ENCODE results near the gene RTN4RL2.

Gene RTN4RL2

GRCh38 chr11:57424792-57425564 lies 35.4 kb upstream of the RTN4RL2 start:
- no peak overlapping the region for H3K27ac ChIP-seq (ENCODE audit: low read depth, low read length)
- no peak overlapping the region for H3K9ac ChIP-seq (ENCODE audit: low read length)
- no peaks in the 10 kb centered on the region for H3K9me3 ChIP-seq (ENCODE audit: control insufficient read depth, insufficient read depth, low read depth, low read length)
- H3K27me3 ChIP-seq (ENCODE audit: control insufficient read depth, insufficient read depth, low read length): peaks cover 40% of the 10 kb centered on the region
- peaks cover 5% of the 10 kb centered on the region; the same call in 1 of the 2 replicates for H3K36me3 ChIP-seq (ENCODE audit: control insufficient read depth, insufficient read depth, low read length)
- peaks cover 27% of the 10 kb centered on the region for H3K4me1 ChIP-seq (ENCODE audit: control insufficient read depth, insufficient read depth, low read length)
- no peak overlapping the region for H3K4me3 ChIP-seq (ENCODE audit: low read depth, low read length)

GRCh38 chr11:57425565-57426438 lies 34.5 kb upstream of the RTN4RL2 start:
- H3K4me3 ChIP-seq (ENCODE audit: low read depth, low read length): peak overlapping the region; percentile 64
- H3K4me1 ChIP-seq (ENCODE audit: control insufficient read depth, insufficient read depth, low read length): peaks cover 27% of the 10 kb centered on the region

GRCh38 chr11:57426439-57426928 lies 33.8 kb upstream of the RTN4RL2 start:
- Histone ChIP-seq H3K4me1 (ENCODE audit: control insufficient read depth, insufficient read depth, low read length) (peaks cover 27% of the 10 kb centered on the region), H3K27me3 (ENCODE audit: control insufficient read depth, insufficient read depth, low read length) (peaks cover 40% of the 10 kb centered on the region), H3K27ac (ENCODE audit: low read depth, low read length) (no peak overlapping the region), H3K4me3 (ENCODE audit: low read depth, low read length) (peak overlapping the region; percentile 64), H3K9ac (ENCODE audit: low read length) (peak overlapping the region; percentile 33), H3K36me3 (ENCODE audit: control insufficient read depth, insufficient read depth, low read length) (peaks cover 5% of the 10 kb centered on the region; the same call in 1 of the 2 replicates), H3K9me3 (ENCODE audit: control insufficient read depth, insufficient read depth, low read depth, low read length) (no peaks in the 10 kb centered on the region)

More at GRCh38 chr11:57425565-57426438, 34.5 kb upstream of the RTN4RL2 start:
- Histone ChIP-seq H3K9me3 (ENCODE audit: control insufficient read depth, insufficient read depth, low read depth, low read length) (no peaks in the 10 kb centered on the region), H3K27ac (ENCODE audit: low read depth, low read length) (no peak overlapping the region), H3K27me3 (ENCODE audit: control insufficient read depth, insufficient read depth, low read length) (peaks cover 40% of the 10 kb centered on the region), H3K36me3 (ENCODE audit: control insufficient read depth, insufficient read depth, low read length) (peaks cover 5% of the 10 kb centered on the region; the same call in 1 of the 2 replicates), H3K9ac (ENCODE audit: low read length) (no peak overlapping the region)

GRCh38 chr11:57426929-57427726 lies 33.2 kb upstream of the RTN4RL2 start, which contains the start of gene SLC43A3:
Gene SLC43A3 (minus strand): TSS chr11:57427121. CDS start chr11:57426172, 949 bp downstream.
- peaks cover 5% of the 10 kb centered on the region; the same call in 1 of the 2 replicates for H3K36me3 ChIP-seq (ENCODE audit: control insufficient read depth, insufficient read depth, low read length)
- no peak within 1 kb of the TSS for H3K27ac ChIP-seq (ENCODE audit: low read depth, low read length)
- peaks cover 40% of the 10 kb centered on the region for H3K27me3 ChIP-seq (ENCODE audit: control insufficient read depth, insufficient read depth, low read length)
- peak within 1 kb of the TSS; percentile 33 for H3K9ac ChIP-seq (ENCODE audit: low read length)
- H3K4me1 ChIP-seq (ENCODE audit: control insufficient read depth, insufficient read depth, low read length): peaks cover 27% of the 10 kb centered on the region
- peak within 1 kb of the TSS; percentile 64 for H3K4me3 ChIP-seq (ENCODE audit: low read depth, low read length)
- no peaks in the 10 kb centered on the region for H3K9me3 ChIP-seq (ENCODE audit: control insufficient read depth, insufficient read depth, low read depth, low read length)

GRCh38 chr11:57427727-57428082 lies 32.6 kb upstream of the RTN4RL2 start:
- Histone ChIP-seq H3K9ac (ENCODE audit: low read length) (no peak overlapping the region), H3K27me3 (ENCODE audit: control insufficient read depth, insufficient read depth, low read length) (peaks cover 40% of the 10 kb centered on the region), H3K4me3 (ENCODE audit: low read depth, low read length) (no peak overlapping the region), H3K27ac (ENCODE audit: low read depth, low read length) (no peak overlapping the region), H3K36me3 (ENCODE audit: control insufficient read depth, insufficient read depth, low read length) (peaks cover 5% of the 10 kb centered on the region; the same call in 1 of the 2 replicates), H3K4me1 (ENCODE audit: control insufficient read depth, insufficient read depth, low read length) (peaks cover 27% of the 10 kb centered on the region), H3K9me3 (ENCODE audit: control insufficient read depth, insufficient read depth, low read depth, low read length) (no peaks in the 10 kb centered on the region)

GRCh38 chr11:57428643-57429042 lies 31.7 kb upstream of the RTN4RL2 start:
- H3K4me3 ChIP-seq (ENCODE audit: low read depth, low read length): no peak overlapping the region
- H3K9me3 ChIP-seq (ENCODE audit: control insufficient read depth, insufficient read depth, low read depth, low read length): no peaks in the 10 kb centered on the region
- H3K36me3 ChIP-seq (ENCODE audit: control insufficient read depth, insufficient read depth, low read length): peaks cover 5% of the 10 kb centered on the region; the same call in 1 of the 2 replicates
- H3K9ac ChIP-seq (ENCODE audit: low read length): no peak overlapping the region
- peaks cover 27% of the 10 kb centered on the region for H3K4me1 ChIP-seq (ENCODE audit: control insufficient read depth, insufficient read depth, low read length)
- no peak overlapping the region for H3K27ac ChIP-seq (ENCODE audit: low read depth, low read length)
- H3K27me3 ChIP-seq (ENCODE audit: control insufficient read depth, insufficient read depth, low read length): peaks cover 40% of the 10 kb centered on the region

GRCh38 chr11:57429946-57430345 lies 30.4 kb upstream of the RTN4RL2 start:
- Histone ChIP-seq H3K4me1 (ENCODE audit: control insufficient read depth, insufficient read depth, low read length) (peaks cover 21% of the 10 kb centered on the region), H3K9ac (ENCODE audit: low read length) (no peak overlapping the region), H3K36me3 (ENCODE audit: control insufficient read depth, insufficient read depth, low read length) (no peaks in the 10 kb centered on the region), H3K4me3 (ENCODE audit: low read depth, low read length) (no peak overlapping the region), H3K27ac (ENCODE audit: low read depth, low read length) (no peak overlapping the region), H3K9me3 (ENCODE audit: control insufficient read depth, insufficient read depth, low read depth, low read length) (no peaks in the 10 kb centered on the region), H3K27me3 (ENCODE audit: control insufficient read depth, insufficient read depth, low read length) (peaks cover 40% of the 10 kb centered on the region)

GRCh38 chr11:57430952-57431351 lies 29.4 kb upstream of the RTN4RL2 start:
- no peaks in the 10 kb centered on the region for H3K9me3 ChIP-seq (ENCODE audit: control insufficient read depth, insufficient read depth, low read depth, low read length)
- no peak overlapping the region for H3K9ac ChIP-seq (ENCODE audit: low read length)
- H3K4me3 ChIP-seq (ENCODE audit: low read depth, low read length): no peak overlapping the region
- peaks cover 35% of the 10 kb centered on the region for H3K27me3 ChIP-seq (ENCODE audit: control insufficient read depth, insufficient read depth, low read length)
- H3K27ac ChIP-seq (ENCODE audit: low read depth, low read length): no peak overlapping the region
- no peaks in the 10 kb centered on the region for H3K36me3 ChIP-seq (ENCODE audit: control insufficient read depth, insufficient read depth, low read length)
- peaks cover 11% of the 10 kb centered on the region for H3K4me1 ChIP-seq (ENCODE audit: control insufficient read depth, insufficient read depth, low read length)

- Histone ChIP-seq H3K27me3 (ENCODE audit: control insufficient read depth, insufficient read depth, low read length) (peaks cover 26% of the 10 kb centered on the region), H3K27ac (ENCODE audit: low read depth, low read length) (no peak overlapping the region), H3K4me3 (ENCODE audit: low read depth, low read length) (no peak overlapping the region), H3K4me1 (ENCODE audit: control insufficient read depth, insufficient read depth, low read length) (peaks cover 2% of the 10 kb centered on the region; the same call in 1 of the 2 replicates), H3K36me3 (ENCODE audit: control insufficient read depth, insufficient read depth, low read length) (no peaks in the 10 kb centered on the region), H3K9ac (ENCODE audit: low read length) (no peak overlapping the region), H3K9me3 (ENCODE audit: control insufficient read depth, insufficient read depth, low read depth, low read length) (no peaks in the 10 kb centered on the region)
These were observed 28.2 kb upstream of the RTN4RL2 start for GRCh38 chr11:57432149-57432561.

GRCh38 chr11:57432714-57433163 lies 27.6 kb upstream of the RTN4RL2 start:
- no peaks in the 10 kb centered on the region for H3K4me1 ChIP-seq (ENCODE audit: control insufficient read depth, insufficient read depth, low read length)
- H3K27ac ChIP-seq (ENCODE audit: low read depth, low read length): no peak overlapping the region
- peaks cover 22% of the 10 kb centered on the region for H3K27me3 ChIP-seq (ENCODE audit: control insufficient read depth, insufficient read depth, low read length)

More at GRCh38 chr11:57432714-57433163, 27.6 kb upstream of the RTN4RL2 start:
- Histone ChIP-seq H3K9ac (ENCODE audit: low read length) (no peak overlapping the region), H3K9me3 (ENCODE audit: control insufficient read depth, insufficient read depth, low read depth, low read length) (no peaks in the 10 kb centered on the region), H3K36me3 (ENCODE audit: control insufficient read depth, insufficient read depth, low read length) (no peaks in the 10 kb centered on the region), H3K4me3 (ENCODE audit: low read depth, low read length) (no peak overlapping the region)
